Measurements from ENCODE around the gene RRP36. TPM values are rescaled to one million over a fixed set of nuclear protein-coding genes. Genes with fewer than 3 reads are reported as not detected.
"Not testable (repeated sequence)": the region's sequence is repeated elsewhere in the genome, so short reads cannot be mapped to it uniquely, and the experiment has no call there.

RRP36 gene
- total and polyA plus RNA-seq, 4 donors, result 23.4 to 33.4 (median 26.2) TPM

DNA sequence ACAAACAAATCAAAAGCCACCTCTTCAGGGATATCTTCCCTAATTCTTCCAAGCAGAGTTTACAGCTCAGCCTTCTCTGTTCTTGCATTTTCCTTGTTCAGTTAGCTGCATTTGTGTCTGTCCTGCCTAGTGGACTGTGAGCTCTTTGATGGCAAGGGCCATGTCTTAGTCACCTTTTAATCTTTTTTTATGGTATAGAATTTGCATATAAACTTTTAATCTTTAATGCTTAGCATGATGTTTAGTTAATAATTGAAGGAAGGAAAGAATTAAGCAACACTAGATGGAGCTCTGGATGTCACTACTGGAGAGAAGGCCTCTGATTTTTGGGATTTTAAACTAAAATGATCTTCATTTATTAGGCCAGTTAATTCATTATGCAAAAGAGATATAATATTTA is 24.9 kb upstream of the RRP36 start:
- H3K4me1 ChIP-seq (ENCODE audit: control insufficient read depth in 4 of 4, insufficient read depth in 4 of 4, low read length in 3 of 4), result no peaks in the 10 kb centered on the region
- H3K9ac ChIP-seq (ENCODE audit: low read depth in 1 of 2, low read length in 2 of 2), result no peak overlapping the region
- no peak overlapping the region for H3K4me3 ChIP-seq (ENCODE audit: low read depth in 1 of 3, low read length in 3 of 3)
- H3K9me3 ChIP-seq (ENCODE audit: control insufficient read depth in 4 of 4, low read length in 3 of 4), result no peaks in the 10 kb centered on the region
- TF ChIP-seq RAD21 (IDR thresholded peaks at IDR 0.05) (peak in 1 of 2 donors; percentile 32), SP1 (IDR thresholded peaks at IDR 0.05) (no peak), HNF4A (conservative IDR thresholded peaks at IDR 0.05) (no peak), FOXA1 (IDR thresholded peaks at IDR 0.05) (no peak)
- TF ChIP-seq, protein P1, sequence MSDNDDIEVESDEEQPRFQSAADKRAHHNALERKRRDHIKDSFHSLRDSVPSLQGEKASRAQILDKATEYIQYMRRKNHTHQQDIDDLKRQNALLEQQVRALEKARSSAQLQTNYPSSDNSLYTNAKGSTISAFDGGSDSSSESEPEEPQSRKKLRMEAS (IDR thresholded peaks at IDR 0.05), result no peak
- TF ChIP-seq, protein P2, sequence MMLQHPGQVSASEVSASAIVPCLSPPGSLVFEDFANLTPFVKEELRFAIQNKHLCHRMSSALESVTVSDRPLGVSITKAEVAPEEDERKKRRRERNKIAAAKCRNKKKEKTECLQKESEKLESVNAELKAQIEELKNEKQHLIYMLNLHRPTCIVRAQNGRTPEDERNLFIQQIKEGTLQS (IDR thresholded peaks at IDR 0.05), result no peak
- TF ChIP-seq, protein P3, sequence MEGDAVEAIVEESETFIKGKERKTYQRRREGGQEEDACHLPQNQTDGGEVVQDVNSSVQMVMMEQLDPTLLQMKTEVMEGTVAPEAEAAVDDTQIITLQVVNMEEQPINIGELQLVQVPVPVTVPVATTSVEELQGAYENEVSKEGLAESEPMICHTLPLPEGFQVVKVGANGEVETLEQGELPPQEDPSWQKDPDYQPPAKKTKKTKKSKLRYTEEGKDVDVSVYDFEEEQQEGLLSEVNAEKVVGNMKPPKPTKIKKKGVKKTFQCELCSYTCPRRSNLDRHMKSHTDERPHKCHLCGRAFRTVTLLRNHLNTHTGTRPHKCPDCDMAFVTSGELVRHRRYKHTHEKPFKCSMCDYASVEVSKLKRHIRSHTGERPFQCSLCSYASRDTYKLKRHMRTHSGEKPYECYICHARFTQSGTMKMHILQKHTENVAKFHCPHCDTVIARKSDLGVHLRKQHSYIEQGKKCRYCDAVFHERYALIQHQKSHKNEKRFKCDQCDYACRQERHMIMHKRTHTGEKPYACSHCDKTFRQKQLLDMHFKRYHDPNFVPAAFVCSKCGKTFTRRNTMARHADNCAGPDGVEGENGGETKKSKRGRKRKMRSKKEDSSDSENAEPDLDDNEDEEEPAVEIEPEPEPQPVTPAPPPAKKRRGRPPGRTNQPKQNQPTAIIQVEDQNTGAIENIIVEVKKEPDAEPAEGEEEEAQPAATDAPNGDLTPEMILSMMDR (IDR thresholded peaks at IDR 0.05; ENCODE audit: low read depth, low read length, missing input control), result no peak
- peaks cover under 1 to 3% (median 2%) of the 10 kb centered on the region in 4 donors for H3K36me3 ChIP-seq (ENCODE audit: control insufficient read depth in 4 of 4, insufficient read depth in 3 of 4, low read depth in 1 of 4, low read length in 3 of 4)
- no peak overlapping the region for H3K27ac ChIP-seq (ENCODE audit: low read depth in 1 of 2, low read length in 2 of 2)
- H3K27me3 ChIP-seq (ENCODE audit: control insufficient read depth in 4 of 4, insufficient read depth in 4 of 4, low read length in 3 of 4), result no peaks in the 10 kb centered on the region
- no peak for DNase-seq (ENCODE audit: low spot score)

DNA sequence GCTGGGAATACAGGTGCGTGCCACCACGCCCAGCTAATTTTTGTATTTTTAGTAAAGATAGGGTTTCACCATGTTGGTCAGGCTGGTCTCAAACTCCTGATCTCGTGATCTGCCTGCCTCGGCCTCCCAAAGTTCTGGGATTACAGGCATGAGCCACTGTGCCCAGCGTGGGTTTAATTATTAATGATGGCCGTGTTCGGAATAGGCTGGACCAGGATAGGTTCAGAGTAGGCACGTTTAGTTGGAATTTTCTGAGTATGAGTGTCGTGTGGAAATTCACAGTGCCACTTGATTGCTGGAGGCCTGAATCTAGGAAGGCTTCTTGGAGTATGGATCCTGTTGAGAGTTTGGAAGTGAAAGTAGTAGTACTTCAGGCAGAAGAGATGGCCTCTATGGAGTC is 23.2 kb upstream of the RRP36 start:
- H3K27me3 ChIP-seq (ENCODE audit: control insufficient read depth in 4 of 4, insufficient read depth in 4 of 4, low read length in 3 of 4); H3K36me3 ChIP-seq (ENCODE audit: control insufficient read depth in 4 of 4, insufficient read depth in 3 of 4, low read depth in 1 of 4, low read length in 3 of 4); H3K4me3 ChIP-seq (ENCODE audit: low read depth in 1 of 3, low read length in 3 of 3); H3K9ac ChIP-seq (ENCODE audit: low read depth in 1 of 2, low read length in 2 of 2); H3K4me1 ChIP-seq (ENCODE audit: control insufficient read depth in 4 of 4, insufficient read depth in 4 of 4, low read length in 3 of 4); H3K9me3 ChIP-seq (ENCODE audit: control insufficient read depth in 4 of 4, low read length in 3 of 4); H3K27ac ChIP-seq (ENCODE audit: low read depth in 1 of 2, low read length in 2 of 2); DNase-seq (ENCODE audit: low spot score): not testable (repeated sequence)
- 66% methylated on average over 9 of the region's 9 CpGs for WGBS

DNA sequence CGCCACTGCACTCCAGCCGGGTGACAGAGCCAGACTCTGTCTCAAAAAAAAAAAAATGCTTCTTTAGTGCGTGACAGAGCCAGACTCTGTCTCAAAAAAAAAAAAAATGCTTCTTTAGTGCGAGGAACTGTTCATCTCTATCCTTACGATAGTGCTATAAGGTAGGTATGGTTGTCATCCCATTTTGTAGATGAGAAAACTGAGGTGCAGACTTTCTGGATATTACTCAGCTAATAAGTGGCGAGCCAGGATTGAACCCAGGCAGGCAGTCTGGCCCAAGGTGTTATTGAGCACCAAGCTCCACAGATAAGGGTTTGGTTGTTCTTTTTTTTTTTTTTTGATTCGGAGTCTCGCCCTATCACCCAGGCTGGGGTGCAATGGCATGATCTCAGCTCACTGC is 19.6 kb upstream of the RRP36 start:
- Histone ChIP-seq H3K27ac (ENCODE audit: low read depth in 1 of 2, low read length in 2 of 2) (no peak overlapping the region), H3K9me3 (ENCODE audit: control insufficient read depth in 4 of 4, low read length in 3 of 4) (no peaks in the 10 kb centered on the region), H3K36me3 (ENCODE audit: control insufficient read depth in 4 of 4, insufficient read depth in 3 of 4, low read depth in 1 of 4, low read length in 3 of 4) (peaks cover 0 to 3% (median 1%) of the 10 kb centered on the region in 4 donors), H3K27me3 (ENCODE audit: control insufficient read depth in 4 of 4, insufficient read depth in 4 of 4, low read length in 3 of 4) (no peaks in the 10 kb centered on the region), H3K4me1 (ENCODE audit: control insufficient read depth in 4 of 4, insufficient read depth in 4 of 4, low read length in 3 of 4) (no peaks in the 10 kb centered on the region), H3K9ac (ENCODE audit: low read depth in 1 of 2, low read length in 2 of 2) (no peak overlapping the region), H3K4me3 (ENCODE audit: low read depth in 1 of 3, low read length in 3 of 3) (no peak overlapping the region)
- no peak for DNase-seq (ENCODE audit: low spot score)
- WGBS, result 95% methylated on average over 8 of the region's 8 CpGs
- TF ChIP-seq, protein P4, sequence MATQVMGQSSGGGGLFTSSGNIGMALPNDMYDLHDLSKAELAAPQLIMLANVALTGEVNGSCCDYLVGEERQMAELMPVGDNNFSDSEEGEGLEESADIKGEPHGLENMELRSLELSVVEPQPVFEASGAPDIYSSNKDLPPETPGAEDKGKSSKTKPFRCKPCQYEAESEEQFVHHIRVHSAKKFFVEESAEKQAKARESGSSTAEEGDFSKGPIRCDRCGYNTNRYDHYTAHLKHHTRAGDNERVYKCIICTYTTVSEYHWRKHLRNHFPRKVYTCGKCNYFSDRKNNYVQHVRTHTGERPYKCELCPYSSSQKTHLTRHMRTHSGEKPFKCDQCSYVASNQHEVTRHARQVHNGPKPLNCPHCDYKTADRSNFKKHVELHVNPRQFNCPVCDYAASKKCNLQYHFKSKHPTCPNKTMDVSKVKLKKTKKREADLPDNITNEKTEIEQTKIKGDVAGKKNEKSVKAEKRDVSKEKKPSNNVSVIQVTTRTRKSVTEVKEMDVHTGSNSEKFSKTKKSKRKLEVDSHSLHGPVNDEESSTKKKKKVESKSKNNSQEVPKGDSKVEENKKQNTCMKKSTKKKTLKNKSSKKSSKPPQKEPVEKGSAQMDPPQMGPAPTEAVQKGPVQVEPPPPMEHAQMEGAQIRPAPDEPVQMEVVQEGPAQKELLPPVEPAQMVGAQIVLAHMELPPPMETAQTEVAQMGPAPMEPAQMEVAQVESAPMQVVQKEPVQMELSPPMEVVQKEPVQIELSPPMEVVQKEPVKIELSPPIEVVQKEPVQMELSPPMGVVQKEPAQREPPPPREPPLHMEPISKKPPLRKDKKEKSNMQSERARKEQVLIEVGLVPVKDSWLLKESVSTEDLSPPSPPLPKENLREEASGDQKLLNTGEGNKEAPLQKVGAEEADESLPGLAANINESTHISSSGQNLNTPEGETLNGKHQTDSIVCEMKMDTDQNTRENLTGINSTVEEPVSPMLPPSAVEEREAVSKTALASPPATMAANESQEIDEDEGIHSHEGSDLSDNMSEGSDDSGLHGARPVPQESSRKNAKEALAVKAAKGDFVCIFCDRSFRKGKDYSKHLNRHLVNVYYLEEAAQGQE (IDR thresholded peaks at IDR 0.05), result no peak
- TF ChIP-seq, protein P1 (IDR thresholded peaks at IDR 0.05), result no peak
- TF ChIP-seq, protein P3 (IDR thresholded peaks at IDR 0.05; ENCODE audit: low read depth, low read length, missing input control), result no peak
